HG03521 (cell line): Measurements from ENCODE around the gene IFT74.
"Not testable (repeated sequence)": the region's sequence is repeated elsewhere in the genome, so short reads cannot be mapped to it uniquely, and the experiment has no call there.

Source experiments
- ATAC-seq: cut with Tn5 transposase; IDR thresholded peaks from one replicate; pipeline ENCODE4 v1.9.1; 2021; ENCODE audit warnings: mild to moderate bottlenecking, moderate library complexity; ENCODE audit not compliant: unreplicated experiment

Gene IFT74

GRCh38 chr9:27065288-27065687, 109.1 kb downstream of the IFT74 start:
- no peak for ATAC-seq

GRCh38 chr9:27073841-27074728, 117.9 kb downstream of the IFT74 start:
- no peak for ATAC-seq

GRCh38 chr9:27078685-27079084, 122.5 kb downstream of the IFT74 start:
- ATAC-seq, result no peak

GRCh38 chr9:27085456-27085855, 129.2 kb downstream of the IFT74 start:
- ATAC-seq, result no peak

GRCh38 chr9:27086818-27087680, 130.8 kb downstream of the IFT74 start:
- no peak for ATAC-seq

GRCh38 chr9:27088981-27089380, 132.8 kb downstream of the IFT74 start:
- ATAC-seq, result no peak

GRCh38 chr9:27089706-27090105, 133.5 kb downstream of the IFT74 start:
- ATAC-seq, result no peak

- no peak for ATAC-seq
These were observed 134.0 kb downstream of the IFT74 start for GRCh38 chr9:27090231-27090630.

GRCh38 chr9:27090711-27091110, 134.5 kb downstream of the IFT74 start:
- no peak for ATAC-seq

- not testable (repeated sequence) for ATAC-seq
These were observed 136.3 kb downstream of the IFT74 start for GRCh38 chr9:27092496-27092895.

- ATAC-seq, result not testable (repeated sequence)
These were observed 137.3 kb downstream of the IFT74 start for GRCh38 chr9:27093384-27094067.

- no peak for ATAC-seq
These were observed 138.6 kb downstream of the IFT74 start for GRCh38 chr9:27094640-27095298.

- no peak for ATAC-seq
These were observed 151.0 kb downstream of the IFT74 start for GRCh38 chr9:27107241-27107640.

GRCh38 chr9:27108981-27109541, 152.8 kb downstream of the IFT74 start, which contains the start of gene TEK:
TEK (plus strand) TSS chr9:27109225; CDS start chr9:27109591, 366 bp downstream.
- no peak for ATAC-seq

- no peak for ATAC-seq
These were observed 153.4 kb downstream of the IFT74 start for GRCh38 chr9:27109621-27110020.

GRCh38 chr9:27110181-27110580, 154.0 kb downstream of the IFT74 start:
- ATAC-seq, result no peak

- ATAC-seq, result no peak
These were observed 156.0 kb downstream of the IFT74 start for GRCh38 chr9:27112235-27112634.
